Neural cell (in vitro differentiated cells): Measurements from ENCODE around the gene CAMK2N2. TPM values are rescaled to one million over a fixed set of nuclear protein-coding genes. Genes with fewer than 3 reads are reported as not detected.

Experiments used
- H2AFZ ChIP-seq: fragments of 200-600, 300-800 bp; sonication (generic), shearing (Covaris generic); 2 replicates; pipeline ENCODE4 v1.6.0; 2014; ENCODE audit warnings: low read depth, mild to moderate bottlenecking, antibody characterized with exemption, low read length, moderate library complexity
- H3F3A ChIP-seq: fragments of 200-600 bp; shearing (Covaris generic); 2 replicates; pipeline ENCODE4 v1.6.1; 2016; ENCODE audit warnings: mild to moderate bottlenecking, moderate library complexity, mixed read lengths, antibody characterized with exemption, low read length; ENCODE audit not compliant: insufficient read depth, poor library complexity, severe bottlenecking
- H3K27ac ChIP-seq: fragments of 200-600, 300-800 bp; sonication (generic), shearing (Covaris generic); 2 replicates; pipeline ENCODE4 v1.5.1; 2014; ENCODE audit warnings: mild to moderate bottlenecking, low read length, moderate library complexity
- H3K27me3 ChIP-seq: fragments of 300-800, 200-600 bp; sonication (generic), shearing (Covaris generic); 2 replicates; pipeline ENCODE4 v1.6.0; 2014; ENCODE audit warnings: mild to moderate bottlenecking, low read depth, low read length, moderate library complexity; ENCODE audit not compliant: insufficient read depth
- H3K36me3 ChIP-seq: fragments of 300-800, 200-600 bp; sonication (generic), shearing (Covaris generic); 2 replicates; pipeline ENCODE4 v1.5.1; 2014; ENCODE audit warnings: mild to moderate bottlenecking, antibody characterized with exemption, low read length, moderate library complexity; ENCODE audit not compliant: insufficient read depth
- H3K4me2 ChIP-seq: fragments of 300-800, 200-600 bp; sonication (generic), shearing (Covaris generic); 2 replicates; pipeline ENCODE4 v1.6.0; 2014; ENCODE audit warnings: mild to moderate bottlenecking, low read length
- H3K4me3 ChIP-seq: fragments of 300-800, 200-600 bp; sonication (generic), shearing (Covaris generic); 2 replicates; pipeline ENCODE4 v1.5.1; 2014; ENCODE audit warnings: mild to moderate bottlenecking, low read length, moderate library complexity
- H3K79me2 ChIP-seq: fragments of 200-600 bp; shearing (Covaris generic); replicated peaks from 2 replicates; pipeline ENCODE4 v1.6.0; 2014; ENCODE audit warnings: mild to moderate bottlenecking, low read length, moderate library complexity; ENCODE audit not compliant: insufficient read depth
- H3K9ac ChIP-seq: fragments of 300-800, 200-600 bp; sonication (generic), shearing (Covaris generic); 2 replicates; pipeline ENCODE4 v1.6.1; 2016; ENCODE audit warnings: mild to moderate bottlenecking, low read length, mixed read lengths
- H3K9me2 ChIP-seq: fragments of 200-600 bp; shearing (Covaris generic); 2 replicates; pipeline ENCODE4 v1.6.1; 2016; ENCODE audit warnings: mild to moderate bottlenecking, low read length, mixed read lengths; ENCODE audit not compliant: insufficient read depth
- H3K9me3 ChIP-seq: fragments of 200-600, 300-800 bp; sonication (generic), shearing (Covaris generic); 2 replicates; pipeline ENCODE4 v1.6.1; 2016; ENCODE audit warnings: mild to moderate bottlenecking, mixed run types, low read length, moderate library complexity, mixed read lengths
- H4K20me1 ChIP-seq: fragments of 200-600 bp; shearing (Covaris generic); 2 replicates; pipeline ENCODE4 v1.6.1; 2016; ENCODE audit warnings: mild to moderate bottlenecking, mixed run types; ENCODE audit not compliant: insufficient read depth
- EP300 ChIP-seq: fragments of 450-650 bp; conservative IDR thresholded peaks from 2 replicates; pipeline ENCODE4 v1.6.1; 2014; ENCODE audit warnings: antibody characterized with exemption, mild to moderate bottlenecking, moderate library complexity; ENCODE audit not compliant: poor library complexity, severe bottlenecking
- EZH2 ChIP-seq: fragments of 200-600, 300-800 bp; shearing (Covaris generic), sonication (generic); IDR thresholded peaks from 2 replicates; pipeline ENCODE4 v1.6.1; 2014; ENCODE audit warnings: antibody characterized with exemption, low read length, borderline replicate concordance, mild to moderate bottlenecking; ENCODE audit not compliant: insufficient read depth, poor library complexity, severe bottlenecking
- MXI1 ChIP-seq: fragments of 450-650 bp; conservative IDR thresholded peaks from 2 replicates; pipeline ENCODE4 v1.6.1; 2014; ENCODE audit warnings: antibody characterized with exemption, mild to moderate bottlenecking; ENCODE audit not compliant: poor library complexity, severe bottlenecking
- POLR2AphosphoS5 ChIP-seq: IDR thresholded peaks from 2 replicates; pipeline ENCODE4 v1.6.1; 2012
- RAD21 ChIP-seq: fragments of 450-650 bp; conservative IDR thresholded peaks from 2 replicates; pipeline ENCODE4 v1.6.1; 2014; ENCODE audit warnings: antibody characterized with exemption, mild to moderate bottlenecking, moderate library complexity
- REST ChIP-seq: IDR thresholded peaks from 2 replicates; pipeline ENCODE4 v1.6.1; 2012; ENCODE audit warnings: borderline replicate concordance
- SMC3 ChIP-seq: fragments of 450-650 bp; conservative IDR thresholded peaks from 2 replicates; pipeline ENCODE4 v1.6.1; 2014; ENCODE audit warnings: antibody characterized with exemption, mild to moderate bottlenecking, moderate library complexity; ENCODE audit not compliant: poor library complexity
- TAF1 ChIP-seq: IDR thresholded peaks from 2 replicates; pipeline ENCODE4 v1.6.1; 2012; ENCODE audit warnings: low read depth
- polyA plus RNA-seq: library from polyadenylated mRNA; depleted of rRNA; stranded (reverse); fragments of >200 nt; gene quantifications from 2 replicates; pipeline ENCODE4 v1.2.3, GENCODE V29; 2014
- TF ChIP-seq, protein P1 (sequence below): fragments of 450-650 bp; IDR thresholded peaks from 2 replicates; pipeline ENCODE4 v1.5.1; 2014; ENCODE audit warnings: antibody characterized with exemption, mild to moderate bottlenecking, moderate library complexity; ENCODE audit not compliant: poor library complexity, severe bottlenecking

Gene CAMK2N2
- polyA plus RNA-seq, 1 donor from 2014 or later = 2.8 TPM

DNA sequence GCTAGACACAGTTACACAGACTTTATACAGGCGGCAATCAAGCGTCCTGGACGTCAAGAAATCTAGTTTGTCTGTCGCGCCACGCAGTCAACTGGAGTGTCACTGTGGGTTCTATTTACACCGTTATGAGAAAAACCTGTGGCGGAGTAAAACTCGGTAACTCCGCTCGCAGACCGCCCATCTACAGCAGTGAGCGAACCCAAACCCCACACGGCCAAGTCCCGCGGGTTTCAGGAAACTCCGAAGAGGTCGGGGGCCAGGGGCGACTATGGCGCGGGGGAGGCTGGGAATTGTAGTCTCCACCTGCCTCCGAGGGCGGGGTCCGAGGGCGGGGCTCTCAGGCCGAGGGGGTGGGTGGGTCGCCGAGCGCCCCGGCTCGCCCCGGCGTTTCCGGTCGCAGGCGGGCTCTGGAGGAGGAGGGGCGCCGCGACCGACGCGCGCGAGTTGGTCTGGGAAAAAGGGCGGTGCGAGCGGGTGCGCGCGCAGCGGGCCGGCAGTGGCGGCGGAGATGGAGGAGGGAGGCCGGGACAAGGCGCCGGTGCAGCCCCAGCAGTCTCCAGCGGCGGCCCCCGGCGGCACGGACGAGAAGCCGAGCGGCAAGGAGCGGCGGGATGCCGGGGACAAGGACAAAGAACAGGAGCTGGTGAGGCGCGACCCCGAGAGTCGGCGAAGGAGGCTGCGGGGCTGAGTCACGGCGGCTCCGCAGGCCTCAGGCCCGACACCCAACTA, 37.6 kb upstream of the CAMK2N2 start, which contains the start of gene PSMD2:
PSMD2 (plus strand) TSS at position 483 of the 729 bp plus-strand sequence; CDS start at position 509, 26 bp downstream.
- peak within 1 kb of the TSS; percentile 80 for H2AFZ ChIP-seq
- no peaks in the 10 kb centered on the region for H3K9me2 ChIP-seq
- no peaks in the 10 kb centered on the region for H3F3A ChIP-seq
- H4K20me1 ChIP-seq = no peaks in the 10 kb centered on the region
- peak within 1 kb of the TSS; percentile 96 for H3K4me3 ChIP-seq
- H3K9ac ChIP-seq = peak within 1 kb of the TSS; percentile 92
- TF ChIP-seq, protein P1, sequence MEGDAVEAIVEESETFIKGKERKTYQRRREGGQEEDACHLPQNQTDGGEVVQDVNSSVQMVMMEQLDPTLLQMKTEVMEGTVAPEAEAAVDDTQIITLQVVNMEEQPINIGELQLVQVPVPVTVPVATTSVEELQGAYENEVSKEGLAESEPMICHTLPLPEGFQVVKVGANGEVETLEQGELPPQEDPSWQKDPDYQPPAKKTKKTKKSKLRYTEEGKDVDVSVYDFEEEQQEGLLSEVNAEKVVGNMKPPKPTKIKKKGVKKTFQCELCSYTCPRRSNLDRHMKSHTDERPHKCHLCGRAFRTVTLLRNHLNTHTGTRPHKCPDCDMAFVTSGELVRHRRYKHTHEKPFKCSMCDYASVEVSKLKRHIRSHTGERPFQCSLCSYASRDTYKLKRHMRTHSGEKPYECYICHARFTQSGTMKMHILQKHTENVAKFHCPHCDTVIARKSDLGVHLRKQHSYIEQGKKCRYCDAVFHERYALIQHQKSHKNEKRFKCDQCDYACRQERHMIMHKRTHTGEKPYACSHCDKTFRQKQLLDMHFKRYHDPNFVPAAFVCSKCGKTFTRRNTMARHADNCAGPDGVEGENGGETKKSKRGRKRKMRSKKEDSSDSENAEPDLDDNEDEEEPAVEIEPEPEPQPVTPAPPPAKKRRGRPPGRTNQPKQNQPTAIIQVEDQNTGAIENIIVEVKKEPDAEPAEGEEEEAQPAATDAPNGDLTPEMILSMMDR = no peak
- TF ChIP-seq EP300 (peak; percentile 32), SMC3 (peak; percentile 28), RAD21 (peak; percentile 34), TAF1 (no peak), POLR2AphosphoS5 (peak; percentile 96), MXI1 (peak; percentile 78)
- no peaks in the 10 kb centered on the region for H3K27me3 ChIP-seq
- H3K36me3 ChIP-seq = no peaks in the 10 kb centered on the region
- H3K27ac ChIP-seq = peak within 1 kb of the TSS; percentile 84
- peak within 1 kb of the TSS; percentile 65 for H3K4me2 ChIP-seq
- no peaks in the 10 kb centered on the region for H3K9me3 ChIP-seq
- H3K79me2 ChIP-seq = peaks cover 21% of the 10 kb centered on the region

DNA sequence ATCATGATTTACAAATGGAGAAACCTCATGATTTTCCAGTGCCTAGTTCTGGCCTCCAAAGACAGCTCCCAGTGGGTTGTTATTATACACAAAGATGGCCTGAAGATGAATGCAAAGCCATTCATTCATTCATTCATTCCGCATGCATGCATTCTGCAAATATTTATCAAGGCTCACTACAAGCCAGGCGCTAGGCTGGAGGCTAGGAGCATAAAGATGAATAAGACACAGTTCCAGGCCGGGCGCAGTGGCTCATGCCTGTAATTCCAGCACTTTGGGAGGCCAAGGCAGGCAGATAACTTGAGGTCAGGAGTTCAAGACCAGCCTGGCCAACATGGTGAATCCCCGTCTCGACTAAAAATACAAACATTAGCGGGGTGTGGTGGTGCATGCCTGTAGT, 35.3 kb upstream of the CAMK2N2 start:
- Histone ChIP-seq H3K9ac (no peak overlapping the region), H3K4me2 (no peak overlapping the region), H3K9me2 (no peaks in the 10 kb centered on the region), H3K27me3 (no peaks in the 10 kb centered on the region), H2AFZ (no peak overlapping the region), H4K20me1 (no peaks in the 10 kb centered on the region), H3K36me3 (no peaks in the 10 kb centered on the region), H3K4me3 (no peak overlapping the region), H3F3A (no peaks in the 10 kb centered on the region), H3K27ac (no peak overlapping the region), H3K79me2 (peaks cover 21% of the 10 kb centered on the region), H3K9me3 (no peaks in the 10 kb centered on the region)
- TF ChIP-seq MXI1 = no peak
- TF ChIP-seq TAF1 = no peak
- TF ChIP-seq EP300 = no peak
- no peak for TF ChIP-seq REST
- no peak for TF ChIP-seq EZH2
- TF ChIP-seq, protein P1 = no peak
- no peak for TF ChIP-seq POLR2AphosphoS5
- TF ChIP-seq RAD21 = no peak
